IPS DF 4.7 (cell line): ENCODE data around the gene TOMM6.
"Not testable (repeated sequence)": the region's sequence is repeated elsewhere in the genome, so short reads cannot be mapped to it uniquely, and the experiment has no call there.

Experiments
- DNase-seq: peaks from one replicate; pipeline ENCODE4 v3.0.0-alpha.2; 2013; ENCODE audit warnings: low spot score; ENCODE audit errors: extremely low read depth

The TOMM6 gene

DNA sequence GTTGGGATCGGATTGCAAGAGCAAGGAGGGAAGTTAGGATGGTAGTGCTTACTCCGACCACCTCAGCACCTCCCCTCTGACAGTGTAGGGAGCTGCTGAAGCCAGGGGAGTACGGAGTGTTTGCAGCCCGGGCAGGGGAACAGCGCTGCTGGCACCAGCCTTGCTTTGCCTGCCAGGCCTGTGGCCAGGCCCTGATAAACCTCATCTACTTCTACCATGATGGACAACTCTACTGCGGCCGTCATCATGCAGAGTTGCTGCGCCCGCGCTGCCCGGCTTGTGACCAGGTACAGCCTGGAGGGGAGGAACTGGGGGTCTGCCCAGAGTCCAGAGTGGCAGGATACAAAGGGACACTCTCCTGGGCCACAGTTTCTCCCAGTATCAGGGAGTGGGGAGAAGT lies 2.2 kb upstream of the TOMM6 start:
- no peak for DNase-seq

DNA sequence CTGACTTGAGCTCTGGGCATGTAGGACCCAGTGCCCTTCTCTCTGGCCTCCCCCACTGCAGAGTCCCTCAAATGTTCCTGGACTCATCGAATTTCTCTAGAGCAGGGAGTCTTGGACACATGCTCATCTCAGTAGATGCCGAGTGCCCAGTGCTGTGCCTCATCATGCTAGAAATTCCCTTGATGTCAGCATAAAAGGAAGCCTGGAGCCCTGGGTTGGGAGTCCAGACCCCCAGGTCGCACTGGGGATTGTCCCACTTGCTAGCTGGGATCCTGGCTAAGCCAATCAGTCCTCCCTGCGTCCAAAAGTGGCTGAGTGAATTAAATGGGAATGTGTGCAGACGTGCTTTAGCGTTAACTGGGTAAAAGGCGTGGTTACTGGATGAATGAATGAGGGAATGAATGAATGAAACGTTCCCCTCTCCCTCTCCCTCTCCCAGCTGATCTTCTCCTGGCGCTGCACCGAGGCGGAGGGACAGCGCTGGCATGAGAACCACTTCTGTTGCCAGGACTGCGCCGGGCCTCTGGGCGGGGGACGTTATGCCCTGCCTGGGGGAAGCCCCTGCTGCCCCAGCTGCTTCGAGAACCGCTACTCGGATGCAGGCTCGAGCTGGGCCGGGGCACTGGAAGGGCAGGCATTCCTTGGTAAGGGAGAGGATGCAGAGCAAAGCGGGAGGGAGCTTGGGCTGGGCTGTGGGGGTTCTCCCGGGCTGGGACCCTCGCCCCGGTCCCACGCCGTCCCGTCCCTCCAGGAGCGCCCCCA lies 1.6 kb upstream of the TOMM6 start:
- no peak for DNase-seq

DNA sequence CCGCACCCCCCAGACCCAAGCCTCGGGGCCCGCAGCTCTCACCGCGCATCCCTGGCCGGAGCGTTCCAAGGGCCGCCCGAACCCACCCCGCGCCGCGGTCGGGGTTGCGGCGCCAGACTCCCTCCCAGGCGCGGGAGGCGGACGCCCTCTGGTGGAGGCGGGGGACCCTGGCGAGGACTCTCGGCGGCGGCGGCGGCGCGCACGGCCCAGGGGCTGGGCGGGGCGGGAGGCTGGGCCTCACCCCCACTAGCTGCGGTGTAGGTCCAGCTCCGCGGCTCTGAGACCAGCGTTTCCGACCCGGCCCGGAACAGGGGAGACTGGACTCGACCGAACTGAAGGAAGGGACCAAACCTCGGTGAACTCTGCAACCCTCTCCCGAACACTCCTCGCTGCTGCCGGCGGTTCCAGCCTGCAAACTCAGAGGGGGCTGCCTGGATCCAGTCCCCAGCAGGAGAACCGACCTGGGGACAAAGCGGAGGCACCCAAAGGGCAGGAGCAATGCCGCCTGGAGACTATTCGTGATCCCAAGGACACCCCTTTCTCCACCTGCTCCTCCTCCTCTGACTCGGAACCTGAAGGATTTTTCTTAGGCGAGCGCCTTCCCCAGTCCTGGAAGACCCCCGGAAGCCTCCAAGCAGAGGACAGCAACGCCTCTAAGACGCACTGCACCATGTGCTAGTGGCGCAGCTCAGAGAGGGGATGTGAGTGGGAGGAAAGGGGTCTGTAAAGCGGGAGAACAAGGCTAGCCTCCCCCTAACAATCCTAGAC lies 859 bp upstream of the TOMM6 start:
- no peak for DNase-seq

GRCh38 chr6:41789390-41789724 lies 1.9 kb downstream of the TOMM6 start:
- no peak for DNase-seq

DNA sequence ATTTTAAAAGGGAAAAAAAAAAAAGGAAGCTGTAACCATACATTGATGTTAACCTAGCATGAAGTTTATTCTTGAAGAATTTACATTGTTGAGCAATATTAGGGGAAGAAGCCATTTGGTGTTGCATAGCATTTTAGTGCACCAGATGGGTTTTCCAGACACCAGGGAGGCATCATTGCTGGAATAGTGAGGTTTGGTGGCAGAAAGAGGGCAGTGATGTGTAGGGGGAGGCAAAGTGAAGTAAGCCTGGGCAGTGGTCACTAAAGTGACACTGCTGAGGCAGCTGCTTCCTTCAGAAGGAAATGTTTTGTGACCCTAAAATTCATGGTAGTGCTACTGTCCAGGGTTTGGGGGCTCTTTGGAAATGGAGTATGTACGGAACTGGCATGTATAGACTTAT lies 2.6 kb downstream of the TOMM6 start:
- no peak for DNase-seq

GRCh38 chr6:41791305-41791704 lies 3.8 kb downstream of the TOMM6 start:
- no peak for DNase-seq

DNA sequence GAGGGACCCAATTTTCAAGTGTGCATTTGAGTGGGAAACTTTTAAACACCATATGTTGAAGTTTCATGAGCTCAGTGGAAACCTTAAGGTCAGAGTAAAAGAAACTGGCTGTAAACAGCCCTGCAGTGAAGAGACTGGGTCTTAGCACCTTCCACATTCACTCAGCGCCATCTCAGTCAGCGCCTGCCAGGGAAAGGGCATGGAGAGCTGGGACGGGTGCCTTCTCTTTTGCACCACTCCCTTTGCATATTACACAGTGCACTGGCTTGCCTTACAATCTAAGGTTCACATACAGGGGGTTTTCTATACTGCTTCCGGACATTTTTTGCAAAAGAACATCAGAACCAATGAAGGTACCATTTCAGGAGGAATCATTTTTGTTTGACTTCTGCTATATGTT lies 4.5 kb downstream of the TOMM6 start:
- no peak for DNase-seq

GRCh38 chr6:41796474-41796873 lies 9.0 kb downstream of the TOMM6 start:
- no peak for DNase-seq

GRCh38 chr6:41798901-41799558 lies 11.5 kb downstream of the TOMM6 start:
- no peak for DNase-seq

- DNase-seq = no peak
These were observed 12.0 kb downstream of the TOMM6 start for GRCh38 chr6:41799559-41799911.

- no peak for DNase-seq
These were observed 13.9 kb downstream of the TOMM6 start for GRCh38 chr6:41801380-41801779.

DNA sequence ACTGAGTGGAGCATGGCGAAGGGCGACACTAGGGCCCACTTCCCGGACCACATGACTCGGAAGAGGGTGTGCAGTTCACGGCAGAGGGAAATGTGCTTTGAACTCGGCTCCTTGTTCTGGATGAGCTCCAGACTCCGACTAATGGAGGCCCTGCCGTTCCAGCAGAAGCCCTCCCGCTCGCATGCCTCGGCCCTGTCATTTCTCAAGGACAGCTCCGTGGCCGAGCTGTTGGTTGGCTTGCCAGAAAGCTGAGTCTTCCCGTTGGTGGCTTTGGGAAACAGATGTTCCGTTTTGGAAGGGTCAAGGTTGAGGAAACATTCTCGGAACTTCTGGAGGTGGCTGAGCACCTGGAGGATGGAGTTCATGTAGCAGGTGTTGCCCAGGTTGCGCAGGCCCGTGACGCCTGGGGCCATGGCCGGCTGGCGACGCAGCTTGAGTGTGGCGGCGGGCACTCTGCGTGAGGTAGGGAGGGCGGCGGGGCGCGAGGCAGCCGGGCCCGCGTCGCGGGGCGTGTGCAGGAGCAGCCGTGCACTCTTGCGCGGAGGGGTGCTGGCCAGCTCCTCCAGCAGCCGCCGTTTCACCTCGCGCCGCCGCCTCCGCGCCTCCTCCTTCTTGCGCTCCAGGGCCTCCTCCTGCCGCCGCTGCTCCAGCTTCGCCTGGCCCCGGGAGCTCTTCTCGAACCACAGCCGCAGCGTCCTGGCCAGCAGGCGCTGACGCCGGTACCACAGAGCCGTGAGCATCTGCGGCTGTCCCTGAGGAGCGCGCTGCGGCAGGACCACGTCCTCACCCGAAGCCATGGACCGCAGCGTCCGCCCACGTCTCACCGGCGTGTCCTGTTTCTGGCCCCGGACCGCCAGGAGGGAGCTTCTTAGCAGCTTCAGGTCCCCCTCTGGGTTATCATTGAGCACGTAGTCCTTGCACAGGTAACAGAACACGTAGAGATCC lies 18.6 kb downstream of the TOMM6 start:
- no peak for DNase-seq

GRCh38 chr6:41811095-41811494 lies 23.6 kb downstream of the TOMM6 start:
- no peak for DNase-seq

GRCh38 chr6:41811946-41812345 lies 24.5 kb downstream of the TOMM6 start:
- DNase-seq = not testable (repeated sequence)

DNA sequence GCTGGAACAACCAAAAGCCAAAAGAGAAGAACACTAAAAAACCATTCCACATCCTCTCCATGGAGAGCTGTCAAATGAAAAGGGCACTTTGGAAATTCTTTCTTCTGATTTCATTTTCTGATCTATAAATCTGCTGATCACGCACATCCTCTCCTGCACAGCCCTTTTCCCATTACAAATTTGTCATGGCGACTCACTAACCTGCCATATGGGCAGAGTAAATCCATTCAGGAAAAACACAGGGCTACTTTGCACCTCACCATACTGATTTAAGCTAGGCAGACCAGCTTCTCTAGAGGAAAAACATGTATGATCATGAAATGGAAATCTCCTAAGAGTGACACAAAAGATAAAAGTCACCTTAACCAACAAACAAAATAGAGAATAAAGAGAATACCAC lies 26.0 kb downstream of the TOMM6 start:
- DNase-seq = no peak

DNA sequence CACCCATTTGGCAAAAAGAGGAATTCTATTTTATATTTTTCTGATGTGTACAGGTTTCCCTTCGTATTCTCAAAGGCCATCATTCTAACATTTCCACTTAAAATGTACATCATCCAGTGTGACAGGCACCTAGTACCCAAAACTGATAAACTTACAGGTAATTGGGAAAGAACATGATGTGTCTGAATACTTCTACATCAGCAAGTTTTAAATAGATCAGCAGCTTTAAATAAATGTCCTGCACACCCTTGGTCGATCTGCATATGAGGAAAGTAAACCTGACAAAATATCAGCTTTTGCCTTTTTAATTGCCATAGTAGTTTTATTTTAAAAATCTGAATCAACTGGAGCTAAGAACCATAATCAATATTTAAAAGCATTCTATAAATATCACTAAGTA lies 26.5 kb downstream of the TOMM6 start:
- DNase-seq = no peak

DNA sequence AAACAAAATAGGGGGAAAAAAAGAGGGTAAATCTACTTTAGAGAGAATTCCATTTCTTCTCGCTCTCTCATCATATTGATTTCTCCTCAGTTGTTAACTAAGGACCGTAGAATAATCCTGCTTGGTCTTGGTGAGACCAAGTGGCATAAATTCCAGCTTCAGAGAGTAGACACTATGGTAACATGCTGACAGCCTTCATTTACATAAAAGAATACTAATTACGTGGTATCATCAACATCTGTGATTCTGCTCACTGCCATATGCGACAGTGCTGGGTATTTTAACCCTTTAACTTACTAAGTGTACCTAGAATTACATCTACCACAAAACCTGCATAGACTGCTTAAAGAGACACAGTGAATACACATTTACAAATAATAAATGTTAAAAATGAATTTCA lies 27.1 kb downstream of the TOMM6 start:
- DNase-seq = no peak

GRCh38 chr6:41815587-41815986 lies 28.1 kb downstream of the TOMM6 start:
- DNase-seq = no peak

DNA sequence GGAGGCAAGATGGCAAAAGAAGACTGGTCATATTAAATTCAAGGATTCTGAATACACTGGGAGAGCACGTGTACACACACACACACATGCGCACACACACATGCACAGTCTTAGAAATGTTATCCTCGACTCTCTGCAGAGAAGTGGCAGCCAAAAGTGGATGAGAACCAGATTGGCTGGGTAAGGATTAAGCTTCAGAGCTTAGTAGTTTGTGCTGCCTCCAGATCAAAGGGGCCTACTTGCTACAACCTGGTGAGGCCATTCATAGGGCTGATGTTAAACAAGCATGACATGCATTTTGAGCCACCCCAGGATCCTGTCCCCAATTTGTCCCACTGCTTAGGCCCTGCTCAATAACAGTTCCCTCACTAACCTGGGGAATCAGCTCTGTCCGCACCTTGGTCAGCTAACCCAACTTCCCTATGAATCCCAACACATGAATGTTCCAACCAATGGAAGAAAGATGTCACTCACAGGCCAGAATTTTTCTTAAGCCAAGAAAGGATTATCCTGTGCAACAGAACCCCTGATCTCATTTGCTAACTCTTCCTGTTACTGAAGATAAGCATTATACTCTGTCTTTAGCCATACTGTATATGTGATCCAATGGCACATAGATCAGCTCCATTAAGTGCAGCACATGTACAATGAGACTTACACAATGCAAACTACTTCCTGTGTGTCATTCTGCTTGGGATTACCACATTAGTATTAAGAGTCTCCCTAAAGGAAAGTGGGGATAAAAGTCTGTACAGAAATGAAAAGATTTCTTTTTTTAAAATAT lies 31.0 kb downstream of the TOMM6 start:
- no peak for DNase-seq

- DNase-seq = no peak
These were observed 33.8 kb downstream of the TOMM6 start for GRCh38 chr6:41821266-41821665.

DNA sequence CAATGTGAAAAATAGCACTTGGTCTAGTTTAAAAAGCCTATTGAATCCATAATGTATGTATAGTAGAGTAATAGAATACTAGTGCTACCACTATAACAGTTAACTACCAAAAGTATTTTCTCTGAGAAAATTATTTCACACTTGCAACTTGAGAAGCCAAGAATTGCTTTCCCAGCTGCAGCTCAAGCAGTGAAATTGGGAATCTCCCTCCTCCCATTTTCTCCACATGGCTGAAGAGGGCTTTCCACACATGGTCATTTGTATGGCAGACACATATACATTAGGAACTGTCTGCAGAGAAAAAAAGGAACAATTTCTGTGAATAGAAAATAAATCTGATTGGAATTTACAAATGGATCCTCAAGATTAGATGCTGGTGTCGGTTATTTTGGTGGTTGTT lies 34.5 kb downstream of the TOMM6 start:
- no peak for DNase-seq
